WTC11 (cell line): ENCODE results near the gene FCSK. TPM values are rescaled to one million over a fixed set of nuclear protein-coding genes. Genes with fewer than 3 reads are reported as not detected.
A peak's percentile ranks its signal among the peaks of the same experiment; 100 is the strongest.
"Not testable (repeated sequence)": the region's sequence is repeated elsewhere in the genome, so short reads cannot be mapped to it uniquely, and the experiment has no call there.

Experiments used
- ATAC-seq: fragments of 200-7000 bp; cut with Tn5 transposase; 2 replicates; pipeline ENCODE4 v1.10.0; 2021; ENCODE audit warnings: mild to moderate bottlenecking, moderate library complexity
- CTCF ChIA-PET: fragments of 300-600 bp; sonication (Branson Sonifier 250); formaldehyde crosslinking; loops from one replicate; lab custom pipeline; 2021; ENCODE audit warnings: antibody characterized with exemption; lab: Charles Lee
- POLR2A ChIA-PET: fragments of 350-600 bp; sonication (Branson Sonifier 250); formaldehyde crosslinking; loops from one replicate; lab custom pipeline; 2021; ENCODE audit warnings: antibody characterized with exemption; lab: Charles Lee
- DNase-seq: peaks from one replicate; pipeline ENCODE4 v3.0.0; 2021; ENCODE audit warnings: low spot score
- H3K27ac Mint-ChIP-seq: 2 replicates; pipeline ENCODE4 v1.8.0; 2021; ENCODE audit warnings: mixed read lengths
- H3K27me3 Mint-ChIP-seq: 2 replicates; pipeline ENCODE4 v1.8.0; 2021; ENCODE audit warnings: low read depth, mild to moderate bottlenecking, moderate library complexity, mixed read lengths
- H3K36me3 Mint-ChIP-seq: 2 replicates; pipeline ENCODE4 v1.8.0; 2021; ENCODE audit warnings: mixed read lengths
- H3K4me1 Mint-ChIP-seq: 2 replicates; pipeline ENCODE4 v1.8.0; 2022; ENCODE audit warnings: mixed read lengths
- H3K4me3 Mint-ChIP-seq: 2 replicates; pipeline ENCODE4 v1.8.0; 2021; ENCODE audit warnings: mild to moderate bottlenecking, moderate library complexity, mixed read lengths
- H3K9me3 Mint-ChIP-seq: 2 replicates; pipeline ENCODE4 v1.8.0; 2021; ENCODE audit warnings: mixed read lengths
- AR ChIP-seq: fragments of 250-450 bp; sonication (Bioruptor Pico); IDR thresholded peaks from 2 replicates; pipeline ENCODE4 v1.9.0; 2021; ENCODE audit warnings: mild to moderate bottlenecking
- CDX4 ChIP-seq: fragments of 250-450 bp; sonication (Bioruptor Pico); IDR thresholded peaks from 2 replicates; pipeline ENCODE4 v1.9.0; 2021; ENCODE audit warnings: moderate library complexity, mild to moderate bottlenecking, inconsistent platforms, borderline replicate concordance
- CREM ChIP-seq: sonication (generic); formaldehyde crosslinking; IDR thresholded peaks from 2 replicates; pipeline ENCODE4 v1.8.1; 2022; ENCODE audit warnings: mild to moderate bottlenecking, missing genetic modification reagents, moderate library complexity
- ELF4 ChIP-seq: sonication (generic); formaldehyde crosslinking; IDR thresholded peaks from 2 replicates; pipeline ENCODE4 v1.8.1; 2022; ENCODE audit warnings: low read depth, mild to moderate bottlenecking, moderate library complexity, missing genetic modification reagents
- FOXK1 ChIP-seq: sonication (generic); formaldehyde crosslinking; IDR thresholded peaks from 2 replicates; pipeline ENCODE4 v1.8.0; 2022; ENCODE audit warnings: mild to moderate bottlenecking, moderate library complexity, missing genetic modification reagents
- GABPB1 ChIP-seq: sonication (generic); formaldehyde crosslinking; IDR thresholded peaks from 2 replicates; pipeline ENCODE4 v1.8.1; 2023; ENCODE audit warnings: mild to moderate bottlenecking, missing genetic modification reagents
- NR3C1 ChIP-seq: sonication (generic); formaldehyde crosslinking; conservative IDR thresholded peaks from 2 replicates; pipeline ENCODE4 v1.8.1; 2023; ENCODE audit warnings: low read depth, mild to moderate bottlenecking, missing genetic modification reagents
- RELA ChIP-seq: sonication (generic); formaldehyde crosslinking; IDR thresholded peaks from 2 replicates; pipeline ENCODE4 v1.8.1; 2022; ENCODE audit warnings: missing genetic modification reagents, mild to moderate bottlenecking, borderline replicate concordance
- SP1 ChIP-seq: sonication (generic); formaldehyde crosslinking; conservative IDR thresholded peaks from 2 replicates; pipeline ENCODE4 v1.8.1; 2022; ENCODE audit warnings: missing genetic modification reagents
- STAT6 ChIP-seq: sonication (generic); formaldehyde crosslinking; conservative IDR thresholded peaks from 2 replicates; pipeline ENCODE4 v1.8.1; 2023; ENCODE audit warnings: mild to moderate bottlenecking, low read depth, missing genetic modification reagents, moderate library complexity
- ZNF317 ChIP-seq: sonication (generic); formaldehyde crosslinking; IDR thresholded peaks from 2 replicates; pipeline ENCODE4 v1.8.1; 2023; ENCODE audit warnings: low read depth, mild to moderate bottlenecking, moderate library complexity, missing genetic modification reagents, borderline replicate concordance
- ZNF416 ChIP-seq: fragments of 250-450 bp; sonication (Bioruptor Pico); IDR thresholded peaks from 2 replicates; pipeline ENCODE4 v1.9.0; 2021; ENCODE audit warnings: mild to moderate bottlenecking, inconsistent platforms
- total RNA-seq: library from RNA; stranded (reverse); gene quantifications from 3 replicates; pipeline ENCODE4 v1.2.3, GENCODE V29; 2021
- TF ChIP-seq, protein P1 (sequence below): sonication (generic); formaldehyde crosslinking; IDR thresholded peaks from 2 replicates; pipeline ENCODE4 v1.8.1; 2022; ENCODE audit warnings: low read depth, mild to moderate bottlenecking, moderate library complexity, missing genetic modification reagents, borderline replicate concordance
- TF ChIP-seq, protein P2 (sequence below): sonication (generic); formaldehyde crosslinking; IDR thresholded peaks from 2 replicates; pipeline ENCODE4 v1.8.0; 2022; ENCODE audit warnings: mild to moderate bottlenecking, missing genetic modification reagents
- TF ChIP-seq, protein P3 (sequence below): sonication (generic); formaldehyde crosslinking; IDR thresholded peaks from 2 replicates; pipeline ENCODE4 v1.8.1; 2023; ENCODE audit warnings: mild to moderate bottlenecking, missing genetic modification reagents, moderate library complexity

The FCSK gene
- total RNA-seq, 1 experiment from 2014 or later: 10.6 TPM

DNA sequence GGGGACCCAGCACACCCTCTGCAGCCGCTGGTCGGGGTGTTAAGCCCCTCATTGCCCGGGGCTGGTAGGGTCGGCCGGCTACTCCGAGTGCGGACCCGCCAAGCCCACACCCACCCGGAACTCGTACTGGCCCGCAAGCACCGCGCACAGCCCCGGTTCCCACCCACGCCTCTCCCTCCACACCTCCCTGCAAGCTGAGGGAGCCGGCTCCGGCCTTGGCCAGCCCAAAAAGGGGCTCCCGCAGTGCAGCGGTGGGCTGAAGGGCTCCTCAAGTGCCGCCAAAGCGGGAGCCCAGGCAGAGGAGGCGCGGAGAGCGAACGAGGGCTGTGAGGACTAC is 3.4 kb upstream of the FCSK start:
- CTCF ChIA-PET, DNase-seq, ATAC-seq, H3K27me3 Mint-ChIP-seq, H3K27ac Mint-ChIP-seq, H3K36me3 Mint-ChIP-seq, H3K9me3 Mint-ChIP-seq, H3K4me3 Mint-ChIP-seq: not testable (repeated sequence)
- POLR2A ChIA-PET: interaction anchor here (2.0 kb wide), 1 partner anchor 70 kb away, joined by 4 read pairs; no protein-coding TSS in a partner anchor
- peaks cover 19% of the 10 kb centered on the region for H3K4me1 Mint-ChIP-seq
- TF ChIP-seq, protein P1, sequence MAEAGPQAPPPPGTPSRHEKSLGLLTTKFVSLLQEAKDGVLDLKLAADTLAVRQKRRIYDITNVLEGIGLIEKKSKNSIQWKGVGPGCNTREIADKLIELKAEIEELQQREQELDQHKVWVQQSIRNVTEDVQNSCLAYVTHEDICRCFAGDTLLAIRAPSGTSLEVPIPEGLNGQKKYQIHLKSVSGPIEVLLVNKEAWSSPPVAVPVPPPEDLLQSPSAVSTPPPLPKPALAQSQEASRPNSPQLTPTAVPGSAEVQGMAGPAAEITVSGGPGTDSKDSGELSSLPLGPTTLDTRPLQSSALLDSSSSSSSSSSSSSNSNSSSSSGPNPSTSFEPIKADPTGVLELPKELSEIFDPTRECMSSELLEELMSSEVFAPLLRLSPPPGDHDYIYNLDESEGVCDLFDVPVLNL (CRISPR knock-in tag): peak; percentile 41; the same call in 1 of the 2 replicates

DNA sequence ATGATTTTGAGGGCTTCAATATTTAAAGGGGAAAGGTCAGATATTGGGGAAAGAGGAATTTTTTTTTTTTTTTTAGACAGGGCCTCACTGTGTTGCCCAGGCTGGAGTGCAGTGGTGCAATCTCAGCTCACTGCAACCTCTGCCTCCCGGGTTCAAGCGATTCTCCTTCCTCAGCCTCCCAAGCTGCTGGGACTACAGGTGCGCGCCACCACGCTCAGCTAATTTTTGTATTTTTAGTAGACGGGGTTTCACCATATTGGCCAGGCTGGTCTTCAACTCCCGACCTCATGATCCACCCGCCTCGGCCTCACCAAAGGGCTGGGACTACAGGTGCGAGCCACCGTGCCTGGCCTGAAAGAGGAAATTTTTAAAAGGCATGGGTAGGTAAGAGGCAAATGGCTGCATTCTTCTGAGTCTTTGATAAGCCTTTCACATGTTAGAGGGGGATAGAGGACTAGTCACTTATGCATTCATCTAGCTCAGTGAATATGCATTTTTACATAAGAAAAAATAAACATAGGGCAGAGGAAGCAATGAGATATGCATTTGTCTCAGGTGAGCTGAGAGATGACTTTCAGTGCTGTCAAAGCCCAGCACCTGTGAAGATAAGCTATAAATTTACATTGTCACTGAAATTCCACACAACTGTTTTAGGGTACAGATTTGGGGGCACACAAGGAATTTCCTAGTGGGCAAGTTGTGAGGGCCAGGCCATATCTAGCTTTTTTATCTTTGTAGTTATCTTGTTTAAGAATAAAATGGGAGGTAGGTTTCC is 1.1 kb upstream of the FCSK start:
- H3K4me1 Mint-ChIP-seq: peaks cover 10% of the 10 kb centered on the region
- peak overlapping the region; percentile 92 for H3K4me3 Mint-ChIP-seq

More for the DNA sequence above, 1.1 kb upstream of the FCSK start:
- TF ChIP-seq STAT6 (CRISPR knock-in tag): no peak
- TF ChIP-seq SP1 (CRISPR knock-in tag): no peak; the same call in 1 of the 2 replicates
- TF ChIP-seq ELF4 (CRISPR knock-in tag): no peak
- TF ChIP-seq, protein P2, sequence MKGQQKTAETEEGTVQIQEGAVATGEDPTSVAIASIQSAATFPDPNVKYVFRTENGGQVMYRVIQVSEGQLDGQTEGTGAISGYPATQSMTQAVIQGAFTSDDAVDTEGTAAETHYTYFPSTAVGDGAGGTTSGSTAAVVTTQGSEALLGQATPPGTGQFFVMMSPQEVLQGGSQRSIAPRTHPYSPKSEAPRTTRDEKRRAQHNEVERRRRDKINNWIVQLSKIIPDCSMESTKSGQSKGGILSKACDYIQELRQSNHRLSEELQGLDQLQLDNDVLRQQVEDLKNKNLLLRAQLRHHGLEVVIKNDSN (CRISPR knock-in tag): no peak
- TF ChIP-seq AR (CRISPR knock-in tag): no peak
- TF ChIP-seq RELA (CRISPR knock-in tag): no peak
- TF ChIP-seq ZNF416: no peak
- no peak for TF ChIP-seq GABPB1
- no peak for TF ChIP-seq CDX4
- TF ChIP-seq ZNF317 (CRISPR knock-in tag): no peak
- TF ChIP-seq, protein P3, sequence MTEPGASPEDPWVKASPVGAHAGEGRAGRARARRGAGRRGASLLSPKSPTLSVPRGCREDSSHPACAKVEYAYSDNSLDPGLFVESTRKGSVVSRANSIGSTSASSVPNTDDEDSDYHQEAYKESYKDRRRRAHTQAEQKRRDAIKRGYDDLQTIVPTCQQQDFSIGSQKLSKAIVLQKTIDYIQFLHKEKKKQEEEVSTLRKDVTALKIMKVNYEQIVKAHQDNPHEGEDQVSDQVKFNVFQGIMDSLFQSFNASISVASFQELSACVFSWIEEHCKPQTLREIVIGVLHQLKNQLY (CRISPR knock-in tag): no peak
- no peak for TF ChIP-seq NR3C1 (CRISPR knock-in tag)
- no peak for TF ChIP-seq CREM (CRISPR knock-in tag)
- TF ChIP-seq FOXK1 (CRISPR knock-in tag): no peak
- ATAC-seq: no peak
- CTCF ChIA-PET: interaction anchor here (0.7 to 3.9 kb wide), 7 partner anchors 8 to 121 kb away, joined by 3 to 24 read pairs (median 7); no protein-coding TSS in a partner anchor
- no peak for DNase-seq
- H3K9me3 Mint-ChIP-seq: peaks cover 4% of the 10 kb centered on the region
- peak overlapping the region; percentile 97 for H3K27ac Mint-ChIP-seq
- H3K36me3 Mint-ChIP-seq: no peaks in the 10 kb centered on the region
- POLR2A ChIA-PET: interaction anchor here (0.7 to 2.2 kb wide), 5 partner anchors 14 to 164 kb away, joined by 3 to 17 read pairs (median 6); partner anchors contain the start of genes AARS1 and ST3GAL2
- no peaks in the 10 kb centered on the region for H3K27me3 Mint-ChIP-seq
